ENCODE data around the gene EDC4. TPM values are rescaled to one million over a fixed set of nuclear protein-coding genes. Genes with fewer than 3 reads are reported as not detected.

EDC4 gene
- total and polyA plus RNA-seq, 12 donors: 34.0 to 115 (median 58.7) TPM

- intact Hi-C loops (cut with DNase I): no loop called here
- H3K4me1 ChIP-seq (replicated peaks in 1 of 2): peaks cover 11 to 31% of the 10 kb centered on the region in 2 donors
- 91 to 98% (median 95%) methylated on average over 11 to 19 of the region's 19 CpGs for WGBS, 4 donors
- no peak for DNase-seq
- H3K4me3 ChIP-seq: no peak overlapping the region
- H3K27ac ChIP-seq: no peak overlapping the region
- H3K27me3 ChIP-seq: no peaks in the 10 kb centered on the region
- peaks cover 0 to 38% of the 10 kb centered on the region in 2 donors for H3K36me3 ChIP-seq (replicated peaks in 1 of 2)
- no peak for TF ChIP-seq POLR2A (IDR thresholded peaks at IDR 0.05)
- no peak for TF ChIP-seq CTCF (IDR thresholded peaks at IDR 0.05)
- H3K9me3 ChIP-seq (replicated peaks in 1 of 3): no peaks in the 10 kb centered on the region
Measured at GRCh38 chr16:67885976-67886375, 13.1 kb downstream of the EDC4 start.

GRCh38 chr16:67886387-67886786 lies 13.5 kb downstream of the EDC4 start:
- Histone ChIP-seq H3K36me3 (replicated peaks in 1 of 2) (peaks cover 0 to 34% of the 10 kb centered on the region in 2 donors), H3K27me3 (no peaks in the 10 kb centered on the region), H3K4me1 (replicated peaks in 1 of 2) (peaks cover 11 to 27% of the 10 kb centered on the region in 2 donors), H3K9me3 (replicated peaks in 1 of 3) (no peaks in the 10 kb centered on the region), H3K4me3 (no peak overlapping the region), H3K27ac (no peak overlapping the region)
- intact Hi-C loops (cut with DNase I): no loop called here
- TF ChIP-seq CTCF (IDR thresholded peaks at IDR 0.05) (no peak), POLR2A (IDR thresholded peaks at IDR 0.05) (no peak)
- DNase-seq: no peak
- WGBS, 4 donors: 82 to 96% (median 94%) methylated on average over 2 to 5 of the region's 5 CpGs

GRCh38 chr16:67888331-67888730 lies 15.5 kb downstream of the EDC4 start:
- Histone ChIP-seq H3K27me3 (no peaks in the 10 kb centered on the region), H3K4me1 (replicated peaks in 1 of 2) (peaks cover 6 to 18% of the 10 kb centered on the region in 2 donors), H3K27ac (no peak overlapping the region), H3K36me3 (replicated peaks in 1 of 2) (peaks cover 0 to 14% of the 10 kb centered on the region in 2 donors), H3K4me3 (no peak overlapping the region), H3K9me3 (replicated peaks in 1 of 3) (no peaks in the 10 kb centered on the region)
- WGBS, 4 donors: 50 to 74% (median 65%) methylated on average over 1 to 3 of the region's 3 CpGs
- DNase-seq: no peak
- TF ChIP-seq CTCF (IDR thresholded peaks at IDR 0.05): no peak
- TF ChIP-seq POLR2A (IDR thresholded peaks at IDR 0.05): no peak
- intact Hi-C loops (cut with DNase I): no loop called here

- no peak for DNase-seq
- peak overlapping the region in 1 of 4 donors; percentile 97 for H3K4me3 ChIP-seq
- H3K36me3 ChIP-seq (replicated peaks in 1 of 2): no peaks in the 10 kb centered on the region
- H3K4me1 ChIP-seq (replicated peaks in 1 of 2): peaks cover 13 to 31% of the 10 kb centered on the region in 2 donors
- TF ChIP-seq POLR2A (IDR thresholded peaks at IDR 0.05) (no peak), CTCF (IDR thresholded peaks at IDR 0.05) (no peak)
- intact Hi-C loops (cut with DNase I): no loop called here
- no peaks in the 10 kb centered on the region for H3K27me3 ChIP-seq
- WGBS, 4 donors: 28 to 55% (median 46%) methylated on average over 5 of the region's 5 CpGs
- H3K9me3 ChIP-seq (replicated peaks in 1 of 3): no peaks in the 10 kb centered on the region
- peak overlapping the region in 4 of 5 donors; percentile 13 to 98 (median 63) for H3K27ac ChIP-seq
Measured at GRCh38 chr16:67892375-67892774, 19.5 kb downstream of the EDC4 start.

Measured in adrenal gland (tissue), 12 donors.